Loucy (cell line): ENCODE data around the gene JDP2.

Source experiments
- H2AFZ ChIP-seq: fragments of 200-600 bp; sonication (generic); 2 replicates; pipeline ENCODE4 v1.6.0; 2016; ENCODE audit warnings: antibody characterized with exemption, mild to moderate bottlenecking, low read length, moderate library complexity
- H3F3A ChIP-seq: fragments of 200-600 bp; 2 replicates; pipeline ENCODE4 v1.6.0; 2016; ENCODE audit warnings: antibody characterized with exemption, low read depth, mild to moderate bottlenecking
- H3K27me3 ChIP-seq: fragments of 200-600 bp; sonication (generic); 2 replicates; pipeline ENCODE4 v1.6.1; 2014; ENCODE audit warnings: low read length, mild to moderate bottlenecking; ENCODE audit not compliant: insufficient read depth, poor library complexity, severe bottlenecking
- H3K36me3 ChIP-seq: fragments of 200-600 bp; sonication (generic); 2 replicates; pipeline ENCODE4 v1.6.1; 2016; ENCODE audit warnings: low read length; ENCODE audit not compliant: insufficient read depth
- H3K4me1 ChIP-seq: fragments of 200-600 bp; sonication (generic); 2 replicates; pipeline ENCODE4 v1.5.1; 2014; ENCODE audit warnings: low read length, mild to moderate bottlenecking; ENCODE audit not compliant: insufficient read depth, poor library complexity, severe bottlenecking
- H3K4me2 ChIP-seq: fragments of 200-600 bp; sonication (generic); 2 replicates; pipeline ENCODE4 v1.6.0; 2014; ENCODE audit warnings: antibody characterized with exemption, low read length, low read depth, mild to moderate bottlenecking; ENCODE audit not compliant: poor library complexity, severe bottlenecking
- H3K4me3 ChIP-seq: fragments of 200-600 bp; sonication (generic); 2 replicates; pipeline ENCODE4 v1.5.1; 2014; ENCODE audit warnings: low read length, mild to moderate bottlenecking, mixed read lengths; ENCODE audit not compliant: poor library complexity, severe bottlenecking
- H3K79me2 ChIP-seq: fragments of 200-600 bp; sonication (generic); 2 replicates; pipeline ENCODE4 v1.6.1; 2014; ENCODE audit warnings: low read length; ENCODE audit not compliant: insufficient read depth
- H3K9ac ChIP-seq: fragments of 200-600 bp; sonication (generic); 2 replicates; pipeline ENCODE4 v1.6.0; 2014; ENCODE audit warnings: mild to moderate bottlenecking, low read depth, low read length, moderate library complexity; ENCODE audit not compliant: poor library complexity, severe bottlenecking
- H3K9me2 ChIP-seq: fragments of 200-600 bp; sonication (generic); replicated peaks from 2 replicates; pipeline ENCODE4 v1.6.1; 2016; ENCODE audit warnings: low read depth, low read length, mixed read lengths
- H3K9me3 ChIP-seq: fragments of 200-600 bp; sonication (generic); 2 replicates; pipeline ENCODE4 v1.6.1; 2014; ENCODE audit warnings: mild to moderate bottlenecking, antibody characterized with exemption, low read length, low read depth; ENCODE audit not compliant: insufficient read depth
- H4K20me1 ChIP-seq: fragments of 200-600 bp; sonication (generic); 2 replicates; pipeline ENCODE4 v1.6.0; 2014; ENCODE audit warnings: antibody characterized with exemption, low read length, mild to moderate bottlenecking; ENCODE audit not compliant: insufficient read depth, poor library complexity, severe bottlenecking
- CTCF ChIP-seq: fragments of 200-600 bp; sonication (generic); conservative IDR thresholded peaks from 2 replicates; pipeline ENCODE4 v1.5.1; 2014; ENCODE audit warnings: mild to moderate bottlenecking, antibody characterized with exemption, low read length
- EZH2phosphoT487 ChIP-seq: fragments of 200-600 bp; IDR thresholded peaks from 2 replicates; pipeline ENCODE4 v1.6.1; 2018; ENCODE audit warnings: antibody characterized with exemption, mild to moderate bottlenecking, moderate library complexity, borderline replicate concordance

Gene JDP2

DNA sequence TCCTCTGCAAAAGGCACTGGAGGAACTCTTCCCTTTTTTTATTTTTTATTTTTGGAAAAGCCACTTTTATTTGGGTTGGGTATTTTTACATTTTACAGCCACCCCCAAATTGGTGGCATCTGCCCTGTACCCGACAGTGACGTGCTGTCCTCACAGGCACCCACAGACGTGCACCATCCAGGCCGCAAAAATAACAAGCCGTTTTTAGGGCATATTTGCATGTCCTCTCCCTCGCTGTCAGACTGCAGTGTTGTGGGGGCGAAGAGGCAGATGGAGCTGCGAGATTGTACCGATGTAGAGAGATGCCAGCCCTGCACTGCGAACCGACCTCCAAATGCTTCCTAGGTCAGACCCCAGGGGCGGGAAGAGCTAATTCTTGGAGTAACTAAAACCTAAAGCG is 12.2 kb downstream of the JDP2 start:
- H3K4me2 ChIP-seq: no peak overlapping the region
- no peak overlapping the region for H3K4me3 ChIP-seq
- H3K79me2 ChIP-seq: peaks cover 4% of the 10 kb centered on the region; the same call in 1 of the 2 replicates
- H4K20me1 ChIP-seq: no peaks in the 10 kb centered on the region
- H3K36me3 ChIP-seq: no peaks in the 10 kb centered on the region
- no peaks in the 10 kb centered on the region for H3K9me2 ChIP-seq
- TF ChIP-seq CTCF: no peak
- no peak for TF ChIP-seq EZH2phosphoT487
- H3F3A ChIP-seq: no peaks in the 10 kb centered on the region
- H3K9me3 ChIP-seq: no peaks in the 10 kb centered on the region
- H3K4me1 ChIP-seq: peaks cover 48% of the 10 kb centered on the region
- no peaks in the 10 kb centered on the region for H3K27me3 ChIP-seq
- H3K9ac ChIP-seq: no peak overlapping the region
- H2AFZ ChIP-seq: no peak overlapping the region

DNA sequence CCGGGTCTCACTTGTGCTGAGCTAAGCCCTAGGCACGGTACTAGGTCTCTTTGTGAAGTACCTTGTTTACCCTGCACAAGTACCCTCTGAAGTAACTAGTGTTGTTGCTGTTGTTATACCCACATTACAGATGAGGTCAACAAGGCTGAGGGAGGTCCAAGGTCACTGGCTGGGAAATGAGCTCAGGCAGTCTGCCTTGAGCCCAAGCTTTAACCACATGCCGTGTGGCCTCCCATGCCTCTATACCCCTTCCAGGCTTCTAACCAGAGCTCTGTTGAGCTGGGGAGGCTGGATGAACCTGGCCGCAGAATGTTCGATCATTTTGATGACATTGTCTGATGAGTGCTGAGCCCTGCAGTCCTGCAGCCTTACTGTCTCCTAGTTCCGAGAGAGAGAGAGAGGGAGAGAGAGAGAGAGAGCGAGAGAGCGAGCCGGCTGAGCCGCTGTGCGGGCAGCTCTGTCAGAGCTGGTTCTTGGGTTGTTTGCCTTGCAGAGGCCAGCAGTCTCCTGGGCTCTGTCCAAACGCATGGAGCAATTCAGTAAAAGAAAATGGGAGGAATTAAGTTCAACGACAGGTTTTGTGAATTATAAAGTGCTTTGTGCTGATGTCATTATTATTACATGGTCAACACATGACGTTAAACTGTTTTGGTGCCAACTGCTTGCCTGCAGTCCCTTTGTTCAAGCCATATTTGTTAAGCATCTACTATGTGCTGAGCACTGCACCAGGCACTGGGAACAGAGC is 13.1 kb downstream of the JDP2 start:
- no peaks in the 10 kb centered on the region for H3K9me2 ChIP-seq
- H3K36me3 ChIP-seq: no peaks in the 10 kb centered on the region
- H3K4me2 ChIP-seq: no peak overlapping the region
- H3K4me1 ChIP-seq: peaks cover 48% of the 10 kb centered on the region
- no peaks in the 10 kb centered on the region for H3K27me3 ChIP-seq
- H3K4me3 ChIP-seq: no peak overlapping the region
- H2AFZ ChIP-seq: no peak overlapping the region
- TF ChIP-seq EZH2phosphoT487 (no peak), CTCF (no peak)
- H4K20me1 ChIP-seq: no peaks in the 10 kb centered on the region
- H3K79me2 ChIP-seq: no peaks in the 10 kb centered on the region; the same call in 1 of the 2 replicates
- no peaks in the 10 kb centered on the region for H3K9me3 ChIP-seq
- no peaks in the 10 kb centered on the region for H3F3A ChIP-seq
- no peak overlapping the region for H3K9ac ChIP-seq

DNA sequence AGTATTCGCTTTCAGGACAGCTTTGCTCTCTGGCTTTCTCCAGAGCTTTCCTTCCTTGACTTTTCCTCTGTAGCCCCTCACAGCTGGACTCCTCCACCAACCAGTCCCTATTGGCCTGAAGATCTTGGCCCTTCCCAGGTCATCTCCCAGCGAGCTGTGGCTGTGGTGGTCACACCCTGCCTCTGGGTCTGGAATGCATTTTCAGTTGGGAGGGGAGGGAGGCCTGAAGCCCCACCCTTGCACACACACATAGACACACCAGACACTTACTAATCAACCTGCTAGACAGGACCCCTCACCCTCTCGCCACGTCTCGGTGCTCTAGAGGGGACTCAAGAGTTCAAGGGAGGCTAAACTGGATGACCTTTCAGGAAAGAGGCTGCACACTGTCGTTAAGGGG is 13.9 kb downstream of the JDP2 start:
- Histone ChIP-seq H3F3A (peaks cover 3% of the 10 kb centered on the region; the same call in 1 of the 2 replicates), H2AFZ (no peak overlapping the region), H4K20me1 (no peaks in the 10 kb centered on the region), H3K4me2 (no peak overlapping the region), H3K79me2 (no peaks in the 10 kb centered on the region; the same call in 1 of the 2 replicates), H3K27me3 (no peaks in the 10 kb centered on the region), H3K9me3 (no peaks in the 10 kb centered on the region), H3K9ac (no peak overlapping the region), H3K9me2 (no peaks in the 10 kb centered on the region), H3K4me3 (no peak overlapping the region), H3K4me1 (peaks cover 48% of the 10 kb centered on the region), H3K36me3 (no peaks in the 10 kb centered on the region)
- TF ChIP-seq EZH2phosphoT487 (no peak), CTCF (no peak)
